Type B pancreatic cell (in vitro differentiated cells): ENCODE results near the gene DNAJC17. TPM values are rescaled to one million over a fixed set of nuclear protein-coding genes. Genes with fewer than 3 reads are reported as not detected.

Experiments
- DNase-seq: peaks from one replicate; pipeline ENCODE4 v3.0.0; 2021; ENCODE audit warnings: mixed read lengths; ENCODE audit not compliant: unreplicated experiment; ENCODE audit errors: extremely low spot score
- H3K27ac Mint-ChIP-seq: 2 replicates; pipeline ENCODE4 v1.8.0; 2021; ENCODE audit warnings: mild to moderate bottlenecking, mixed read lengths
- H3K27me3 Mint-ChIP-seq: 2 replicates; pipeline ENCODE4 v1.8.0; 2021; ENCODE audit warnings: mixed read lengths
- H3K36me3 Mint-ChIP-seq: 2 replicates; pipeline ENCODE4 v1.8.0; 2021; ENCODE audit warnings: mixed read lengths
- H3K4me1 Mint-ChIP-seq: one replicate; pipeline ENCODE4 v1.8.0; 2021; ENCODE audit warnings: mixed read lengths; ENCODE audit not compliant: unreplicated experiment
- H3K4me3 Mint-ChIP-seq: 2 replicates; pipeline ENCODE4 v1.8.0; 2021; ENCODE audit warnings: mild to moderate bottlenecking, mixed read lengths
- H3K9me3 Mint-ChIP-seq: 2 replicates; pipeline ENCODE4 v1.8.0; 2021; ENCODE audit warnings: mixed read lengths
- CTCF ChIP-seq: fragments of 200-600 bp; sonication (generic); conservative IDR thresholded peaks from 2 replicates; pipeline ENCODE4 v1.5.0; 2021; ENCODE audit warnings: antibody characterized with exemption, mild to moderate bottlenecking
- total RNA-seq: library from RNA; stranded (reverse); gene quantifications from 2 replicates; pipeline ENCODE4 v1.2.1, GENCODE V29; 2021; ENCODE audit warnings: low replicate concordance

DNAJC17 gene
- total RNA-seq, 1 donor from 2014 or later = 38.3 TPM

GRCh38 chr15:40838756-40839155 is 31.5 kb upstream of the DNAJC17 start:
- Mint-ChIP-seq H3K27ac (no peak overlapping the region), H3K4me1 (no peaks in the 10 kb centered on the region), H3K4me3 (no peak overlapping the region), H3K9me3 (no peaks in the 10 kb centered on the region), H3K36me3 (no peaks in the 10 kb centered on the region), H3K27me3 (peaks cover 28% of the 10 kb centered on the region)
- DNase-seq = no peak
- TF ChIP-seq CTCF = no peak

GRCh38 chr15:40836020-40836419 is 28.7 kb upstream of the DNAJC17 start:
- H3K4me3 Mint-ChIP-seq = no peak overlapping the region
- DNase-seq = no peak

GRCh38 chr15:40832903-40833302 is 25.6 kb upstream of the DNAJC17 start:
- TF ChIP-seq CTCF = no peak
- Mint-ChIP-seq H3K4me1 (no peaks in the 10 kb centered on the region), H3K27me3 (no peaks in the 10 kb centered on the region), H3K4me3 (no peak overlapping the region), H3K9me3 (no peaks in the 10 kb centered on the region), H3K36me3 (peaks cover 7% of the 10 kb centered on the region), H3K27ac (no peak overlapping the region)
- no peak for DNase-seq

More at GRCh38 chr15:40836020-40836419, 28.7 kb upstream of the DNAJC17 start:
- TF ChIP-seq CTCF = no peak
- Mint-ChIP-seq H3K4me1 (no peaks in the 10 kb centered on the region), H3K9me3 (no peaks in the 10 kb centered on the region), H3K27me3 (peaks cover 5% of the 10 kb centered on the region), H3K27ac (no peak overlapping the region), H3K36me3 (peaks cover 7% of the 10 kb centered on the region)

GRCh38 chr15:40831861-40832260 is 24.6 kb upstream of the DNAJC17 start:
- no peak for DNase-seq
- no peaks in the 10 kb centered on the region for H3K27me3 Mint-ChIP-seq

GRCh38 chr15:40830884-40831283 is 23.6 kb upstream of the DNAJC17 start:
- H3K27ac Mint-ChIP-seq = no peak overlapping the region

More at GRCh38 chr15:40831861-40832260, 24.6 kb upstream of the DNAJC17 start:
- Mint-ChIP-seq H3K4me1 (no peaks in the 10 kb centered on the region), H3K27ac (no peak overlapping the region), H3K36me3 (peaks cover 7% of the 10 kb centered on the region), H3K9me3 (no peaks in the 10 kb centered on the region), H3K4me3 (no peak overlapping the region)
- no peak for TF ChIP-seq CTCF

More at GRCh38 chr15:40830884-40831283, 23.6 kb upstream of the DNAJC17 start:
- DNase-seq = no peak
- TF ChIP-seq CTCF = no peak
- Mint-ChIP-seq H3K4me1 (peaks cover 2% of the 10 kb centered on the region), H3K27me3 (no peaks in the 10 kb centered on the region), H3K36me3 (peaks cover 7% of the 10 kb centered on the region), H3K9me3 (no peaks in the 10 kb centered on the region), H3K4me3 (no peak overlapping the region)
